GM12865 (cell line): Measurements from ENCODE around the gene RBM10.

Experiments used
- DNase-seq: peaks from one replicate; pipeline ENCODE4 v3.0.0; 2010; ENCODE audit warnings: low read depth
- H3K4me3 ChIP-seq: 2 replicates; pipeline ENCODE4 v1.5.1; 2011; ENCODE audit warnings: mild to moderate bottlenecking, low read depth, low read length, control low read depth
- CTCF ChIP-seq: IDR thresholded peaks from 2 replicates; pipeline ENCODE4 v1.5.1; 2011; ENCODE audit warnings: low read length, control low read depth, low read depth, inconsistent platforms; ENCODE audit not compliant: insufficient read depth; ENCODE audit errors: missing control alignments

The RBM10 gene

GRCh38 chrX:47158131-47158530, 13.1 kb downstream of the RBM10 start:
- no peak for DNase-seq
- no peak for TF ChIP-seq CTCF
- no peak overlapping the region for H3K4me3 ChIP-seq

DNA sequence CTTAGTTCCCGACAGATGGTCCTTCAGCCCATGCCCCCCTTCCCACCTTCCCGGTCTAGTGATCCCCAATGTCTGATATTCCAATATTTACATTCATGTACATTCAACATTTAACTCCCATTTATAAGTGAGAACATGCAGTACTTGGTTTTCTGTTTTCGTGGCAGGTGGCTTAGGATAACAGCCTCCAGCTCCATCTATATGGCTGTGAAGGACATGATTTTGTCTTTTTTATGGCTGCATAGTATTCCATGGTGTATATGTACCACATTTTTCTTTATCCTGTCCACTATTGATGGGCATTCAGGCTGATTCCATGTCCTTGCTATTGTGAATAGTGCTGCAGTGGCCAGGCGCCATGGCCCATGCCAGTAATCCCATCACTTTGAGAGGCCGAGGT, 13.8 kb downstream of the RBM10 start:
- TF ChIP-seq CTCF = no peak
- no peak overlapping the region for H3K4me3 ChIP-seq
- no peak for DNase-seq

DNA sequence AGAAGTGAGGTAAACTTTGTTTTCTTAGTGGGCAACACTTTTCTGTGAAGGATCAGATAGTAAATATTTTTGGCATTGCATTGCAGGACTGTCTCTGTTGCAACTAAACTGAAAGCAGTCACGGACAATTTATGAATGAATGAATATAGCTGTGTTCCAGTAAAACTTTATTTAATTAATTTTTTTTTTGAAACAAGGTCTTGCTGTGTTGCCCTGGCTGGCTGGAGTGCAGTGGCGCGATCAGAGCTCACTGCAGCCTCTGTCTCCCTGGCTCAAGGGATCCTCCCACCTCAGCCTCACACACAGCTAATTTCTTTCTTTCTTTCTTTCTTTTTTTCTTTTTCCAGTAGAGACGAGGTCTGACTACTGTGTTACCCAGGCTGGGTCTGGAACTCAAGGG, 15.8 kb downstream of the RBM10 start:
- no peak overlapping the region for H3K4me3 ChIP-seq
- no peak for TF ChIP-seq CTCF
- DNase-seq = no peak

- no peak for TF ChIP-seq CTCF
- no peak for DNase-seq
- no peak overlapping the region for H3K4me3 ChIP-seq
Observed at GRCh38 chrX:47162927-47163583, 18.0 kb downstream of the RBM10 start.

- no peak overlapping the region for H3K4me3 ChIP-seq
- DNase-seq = no peak
- TF ChIP-seq CTCF = no peak
Observed at GRCh38 chrX:47164420-47164819, 19.4 kb downstream of the RBM10 start.

DNA sequence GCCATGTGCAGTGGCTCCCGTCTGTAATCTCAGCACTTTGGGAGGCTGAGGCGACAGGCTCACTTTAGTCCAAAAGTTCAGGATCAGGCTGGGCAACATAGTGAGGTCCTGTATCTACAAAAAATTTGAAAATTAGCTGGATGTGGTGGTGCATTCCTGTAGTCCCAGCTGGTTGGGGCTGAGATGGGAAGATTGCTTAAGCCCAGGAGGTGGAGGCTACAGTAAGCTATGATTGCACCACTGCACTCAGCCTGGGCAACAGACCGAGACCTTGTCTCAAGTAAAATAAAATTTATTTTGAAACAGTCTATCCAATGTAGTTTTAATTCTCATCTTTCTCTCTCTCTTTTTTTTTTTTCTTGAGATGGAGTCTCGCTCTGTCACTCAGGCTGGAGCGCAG, 21.1 kb downstream of the RBM10 start:
- TF ChIP-seq CTCF = no peak
- no peak overlapping the region for H3K4me3 ChIP-seq
- DNase-seq = no peak

DNA sequence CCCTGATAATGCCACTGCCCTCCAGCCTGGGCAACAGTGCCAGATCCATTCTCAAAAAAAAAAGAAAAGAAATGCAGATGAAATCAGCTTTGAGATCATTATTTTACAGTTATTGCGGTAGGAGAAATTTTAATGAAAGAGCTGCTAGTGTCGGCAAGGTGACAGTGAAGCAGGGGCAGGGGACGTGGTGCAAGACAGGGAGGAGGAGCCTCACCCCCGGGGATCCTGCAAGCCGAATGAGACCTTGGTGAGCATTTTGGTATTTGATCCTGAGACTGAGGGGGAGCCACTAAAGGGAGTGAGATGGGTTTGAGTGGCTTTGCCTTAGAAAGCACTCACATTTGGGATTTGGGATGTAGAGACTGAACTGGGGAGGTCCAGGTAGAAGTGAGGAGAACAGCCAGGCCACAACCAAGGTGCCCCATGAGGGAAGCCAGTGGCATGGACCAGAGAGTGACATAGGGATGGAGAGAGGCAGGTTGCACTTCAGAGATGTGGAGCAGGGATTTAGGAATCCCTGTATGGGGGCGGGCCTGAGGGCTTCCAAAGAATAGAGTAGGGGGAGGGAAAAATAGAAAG, 23.6 kb downstream of the RBM10 start:
- no peak for DNase-seq
- H3K4me3 ChIP-seq = no peak overlapping the region
- TF ChIP-seq CTCF = no peak
